ENCODE results near the gene CCDC40. TPM values are rescaled to one million over a fixed set of nuclear protein-coding genes. Genes with fewer than 3 reads are reported as not detected.

CCDC40 gene, protein sequence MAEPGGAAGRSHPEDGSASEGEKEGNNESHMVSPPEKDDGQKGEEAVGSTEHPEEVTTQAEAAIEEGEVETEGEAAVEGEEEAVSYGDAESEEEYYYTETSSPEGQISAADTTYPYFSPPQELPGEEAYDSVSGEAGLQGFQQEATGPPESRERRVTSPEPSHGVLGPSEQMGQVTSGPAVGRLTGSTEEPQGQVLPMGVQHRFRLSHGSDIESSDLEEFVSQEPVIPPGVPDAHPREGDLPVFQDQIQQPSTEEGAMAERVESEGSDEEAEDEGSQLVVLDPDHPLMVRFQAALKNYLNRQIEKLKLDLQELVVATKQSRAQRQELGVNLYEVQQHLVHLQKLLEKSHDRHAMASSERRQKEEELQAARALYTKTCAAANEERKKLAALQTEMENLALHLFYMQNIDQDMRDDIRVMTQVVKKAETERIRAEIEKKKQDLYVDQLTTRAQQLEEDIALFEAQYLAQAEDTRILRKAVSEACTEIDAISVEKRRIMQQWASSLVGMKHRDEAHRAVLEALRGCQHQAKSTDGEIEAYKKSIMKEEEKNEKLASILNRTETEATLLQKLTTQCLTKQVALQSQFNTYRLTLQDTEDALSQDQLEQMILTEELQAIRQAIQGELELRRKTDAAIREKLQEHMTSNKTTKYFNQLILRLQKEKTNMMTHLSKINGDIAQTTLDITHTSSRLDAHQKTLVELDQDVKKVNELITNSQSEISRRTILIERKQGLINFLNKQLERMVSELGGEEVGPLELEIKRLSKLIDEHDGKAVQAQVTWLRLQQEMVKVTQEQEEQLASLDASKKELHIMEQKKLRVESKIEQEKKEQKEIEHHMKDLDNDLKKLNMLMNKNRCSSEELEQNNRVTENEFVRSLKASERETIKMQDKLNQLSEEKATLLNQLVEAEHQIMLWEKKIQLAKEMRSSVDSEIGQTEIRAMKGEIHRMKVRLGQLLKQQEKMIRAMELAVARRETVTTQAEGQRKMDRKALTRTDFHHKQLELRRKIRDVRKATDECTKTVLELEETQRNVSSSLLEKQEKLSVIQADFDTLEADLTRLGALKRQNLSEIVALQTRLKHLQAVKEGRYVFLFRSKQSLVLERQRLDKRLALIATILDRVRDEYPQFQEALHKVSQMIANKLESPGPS
- total RNA-seq (2022; extraction: Qiagen RNA extraction; ENCODE audit: low read depth) = 4.5 to 8.1 TPM (median 7.3 TPM) in 5 replicates

DNA sequence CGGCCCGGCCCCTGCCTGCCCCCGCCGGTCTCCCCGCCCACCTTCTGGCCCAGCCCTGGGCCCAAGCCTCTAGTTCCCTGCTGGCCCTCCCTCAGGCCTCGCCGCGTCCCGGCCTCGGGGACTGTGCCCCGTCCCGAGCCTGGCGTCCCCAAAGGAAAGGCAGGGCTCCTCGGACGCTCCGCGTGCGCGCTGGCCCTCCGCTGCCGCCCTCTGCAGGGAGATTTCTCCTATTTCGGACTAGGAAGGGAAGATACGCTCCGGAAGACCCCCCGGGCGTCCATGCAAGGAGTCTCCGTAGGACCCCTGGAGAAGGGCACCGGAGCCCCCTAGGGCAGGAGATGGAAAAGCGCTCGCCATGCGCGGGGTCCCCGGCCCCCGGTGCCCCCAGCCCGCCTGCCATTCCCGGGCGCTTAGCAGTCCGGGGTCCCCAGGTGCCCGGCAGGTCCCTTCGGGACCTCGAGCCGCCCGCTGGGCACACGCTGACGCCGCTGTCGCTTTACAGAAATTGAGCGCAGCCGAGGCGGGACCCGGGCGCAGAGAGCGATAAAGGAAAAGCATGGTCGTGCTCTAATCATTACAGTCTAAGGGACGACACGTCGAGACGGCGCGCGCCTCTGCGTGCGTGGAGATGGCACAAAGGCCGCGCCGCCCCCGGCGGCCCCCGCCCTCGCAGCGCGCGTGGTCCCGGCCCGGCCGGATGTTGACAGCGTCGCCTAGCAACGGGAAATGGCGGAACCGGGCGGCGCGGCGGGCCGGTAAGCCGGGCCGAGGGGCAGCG, at the start of gene CCDC40:
Gene CCDC40, plus strand, starts transcription at position 706 of the 778 bp plus-strand sequence. Its CDS starts 21 bp downstream, at position 727.

DNA sequence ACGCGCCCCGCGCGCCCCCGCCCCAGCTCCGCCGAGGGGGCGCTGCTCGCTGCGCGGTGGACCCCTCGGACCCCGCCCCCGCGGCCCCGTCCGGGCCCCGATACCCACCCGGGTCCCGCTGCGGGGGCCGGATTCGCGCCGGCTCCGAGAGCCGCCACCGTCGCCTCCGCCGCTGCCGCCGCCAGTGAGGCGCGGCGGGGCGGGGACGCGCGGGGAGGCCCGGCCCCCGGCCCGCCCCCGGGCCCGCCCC, 830 bp upstream of the CCDC40 start, which contains the start of gene TBC1D16:
Gene TBC1D16, minus strand, starts transcription at position 186 of the 250 bp plus-strand sequence. CDS start 22,325 bp downstream, outside the sequence.

DNA sequence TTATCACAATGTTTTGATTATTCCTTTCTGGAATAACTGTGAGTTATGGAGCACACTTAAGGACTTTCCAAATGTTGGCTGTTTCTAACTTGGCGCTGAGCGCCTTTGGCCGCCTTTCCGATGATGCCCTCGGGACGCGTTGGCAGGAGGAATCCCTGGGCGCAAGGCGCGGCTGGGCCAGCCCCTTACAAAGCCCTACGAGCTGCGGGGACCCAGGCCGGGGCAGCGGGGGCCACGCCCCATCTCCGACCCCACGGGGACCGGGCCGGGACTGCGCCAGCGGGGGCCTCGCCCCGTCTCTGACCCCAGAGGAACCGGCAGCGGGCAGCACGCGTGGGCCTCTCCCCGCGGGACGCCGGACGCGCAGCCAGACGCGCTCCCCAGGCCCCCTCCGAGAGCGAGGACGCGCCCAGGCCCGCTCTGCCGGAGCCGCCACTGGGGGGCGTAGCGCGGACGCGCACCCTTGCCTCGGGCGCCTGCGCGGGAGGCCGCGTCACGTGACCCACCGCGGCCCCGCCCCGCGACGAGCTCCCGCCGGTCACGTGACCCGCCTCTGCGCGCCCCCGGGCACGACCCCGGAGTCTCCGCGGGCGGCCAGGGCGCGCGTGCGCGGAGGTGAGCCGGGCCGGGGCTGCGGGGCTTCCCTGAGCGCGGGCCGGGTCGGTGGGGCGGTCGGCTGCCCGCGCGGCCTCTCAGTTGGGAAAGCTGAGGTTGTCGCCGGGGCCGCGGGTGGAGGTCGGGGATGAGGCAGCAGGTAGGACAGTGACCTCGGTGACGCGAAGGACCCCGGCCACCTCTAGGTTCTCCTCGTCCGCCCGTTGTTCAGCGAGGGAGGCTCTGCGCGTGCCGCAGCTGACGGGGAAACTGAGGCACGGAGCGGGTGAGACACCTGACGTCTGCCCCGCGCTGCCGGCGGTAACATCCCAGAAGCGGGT, 64.8 kb downstream of the CCDC40 start, which contains the start of gene GAA:
Gene GAA, plus strand, starts transcription at position 571 of the 935 bp plus-strand sequence. CDS start 3,006 bp downstream, outside the sequence.

DNA sequence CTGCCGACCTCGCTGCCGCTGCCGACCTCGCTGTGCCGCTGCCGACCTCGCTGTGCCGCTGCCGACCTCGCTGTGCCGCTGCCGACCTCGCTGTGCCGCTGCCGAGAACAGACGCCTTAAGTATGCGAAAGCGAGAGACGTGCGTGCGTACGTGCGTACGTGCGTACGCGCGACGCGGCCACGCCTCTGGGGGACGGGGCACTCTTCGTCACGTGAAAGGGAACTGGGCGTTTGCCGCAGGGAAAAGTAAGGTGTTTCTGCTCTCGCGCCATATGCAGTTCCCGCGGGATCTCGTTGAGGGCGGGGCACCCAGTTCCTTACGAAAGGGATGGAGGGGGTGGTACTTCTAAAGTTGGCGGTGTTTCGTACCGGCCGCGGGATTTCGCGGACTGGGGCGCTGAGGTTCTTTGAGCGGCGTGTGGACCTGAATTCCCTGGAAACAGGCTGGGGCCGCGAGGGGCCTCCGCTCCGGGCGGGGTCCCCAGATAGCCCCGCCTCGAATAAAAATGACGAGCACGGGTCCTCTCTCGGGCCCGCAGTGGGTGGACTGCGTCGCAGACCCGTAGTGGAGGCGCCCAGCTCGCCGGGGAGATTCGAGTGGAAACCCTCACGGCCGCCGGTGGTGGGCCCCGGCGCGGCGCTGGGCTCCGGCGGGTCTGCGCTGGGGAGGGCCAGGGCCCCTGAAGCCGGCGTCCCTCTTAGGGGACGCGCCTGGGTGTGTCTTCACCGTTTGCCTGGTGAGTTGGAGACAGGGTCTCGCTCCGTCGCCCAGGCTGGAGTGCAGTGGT, 110.8 kb downstream of the CCDC40 start, which contains the start of gene EIF4A3:
Gene EIF4A3, minus strand, starts transcription at position 94 of the 788 bp plus-strand sequence. CDS start 167 bp downstream, outside the sequence.

Other genes with a start within 250 kb of the CCDC40 start
- gene CBX8, start 239.6 kb upstream of the CCDC40 start, total RNA-seq (2022; extraction: Qiagen RNA extraction; ENCODE audit: low read depth) = 9.8 to 21.4 TPM (median 19.8 TPM) in 5 replicates
- gene CBX4, start 197.2 kb upstream of the CCDC40 start, total RNA-seq (2022; extraction: Qiagen RNA extraction; ENCODE audit: low read depth) = 23.2 to 39.9 TPM (median 37.1 TPM) in 5 replicates
- 7.1 to 11.9 TPM (median 9.9 TPM) in 5 replicates for gene TBC1D16, start 770 bp upstream of the CCDC40 start, total RNA-seq (2022; extraction: Qiagen RNA extraction; ENCODE audit: low read depth)
- gene GAA, start 64.9 kb downstream of the CCDC40 start, total RNA-seq (2022; extraction: Qiagen RNA extraction; ENCODE audit: low read depth) = 32.2 to 65.5 TPM (median 58.2 TPM) in 5 replicates
- 200 to 232 TPM (median 212 TPM) in 5 replicates for gene EIF4A3, start 110.5 kb downstream of the CCDC40 start, total RNA-seq (2022; extraction: Qiagen RNA extraction; ENCODE audit: low read depth)
- gene CARD14, start 133.4 kb downstream of the CCDC40 start, total RNA-seq (2022; extraction: Qiagen RNA extraction; ENCODE audit: low read depth) = 0.17 to 0.78 TPM (median 0.25 TPM) in 5 replicates
- 13.3 to 38.1 TPM (median 25.0 TPM) in 5 replicates for gene SGSH, start 183.7 kb downstream of the CCDC40 start, total RNA-seq (2022; extraction: Qiagen RNA extraction; ENCODE audit: low read depth)
- 11.0 to 17.8 TPM (median 13.6 TPM) in 5 replicates for gene SLC26A11, start 183.8 kb downstream of the CCDC40 start, total RNA-seq (2022; extraction: Qiagen RNA extraction; ENCODE audit: low read depth)
- 51.9 to 69.9 TPM (median 67.4 TPM) in 5 replicates for gene RNF213, start 224.2 kb downstream of the CCDC40 start, total RNA-seq (2022; extraction: Qiagen RNA extraction; ENCODE audit: low read depth)